ENCODE data around the gene ILK. TPM values are rescaled to one million over a fixed set of nuclear protein-coding genes. Genes with fewer than 3 reads are reported as not detected.

Gene ILK
- total RNA-seq, 1 donor from 2014 or later = 85.6 TPM

GRCh38 chr11:6629573-6629891, 26.0 kb downstream of the ILK start:
- Mint-ChIP-seq H3K27me3 (ENCODE audit: insufficient read depth, low read depth) (peaks cover 7% of the 10 kb centered on the region), H3K9me3 (no peaks in the 10 kb centered on the region), H3K27ac (no peak overlapping the region), H3K4me3 (no peak overlapping the region), H3K36me3 (peaks cover 36% of the 10 kb centered on the region), H3K4me1 (no peaks in the 10 kb centered on the region)
- DNase-seq (ENCODE audit: low spot score) = no peak
- Histone ChIP-seq H3K9ac (no peak overlapping the region), H3K4me1 (peaks cover 3% of the 10 kb centered on the region), H3F3A (ENCODE audit: low read depth) (peaks cover 9% of the 10 kb centered on the region), H3K4me2 (peak overlapping the region; percentile 91), H3K36me3 (no peaks in the 10 kb centered on the region), H3K79me2 (ENCODE audit: low read depth) (no peaks in the 10 kb centered on the region), H3K27me3 (peaks cover 40% of the 10 kb centered on the region), H2AFZ (replicated peaks) (peak overlapping the region; percentile 96), H4K20me1 (ENCODE audit: low read depth) (peaks cover 4% of the 10 kb centered on the region), H3K9me3 (ENCODE audit: low read depth) (no peaks in the 10 kb centered on the region), H3K27ac (no peak overlapping the region), H3K4me3 (peak overlapping the region; percentile 51)
- TF ChIP-seq EZH2phosphoT487 (IDR thresholded peaks at IDR 0.05) (no peak), CTCF (IDR thresholded peaks at IDR 0.05) (no peak), EZH2 (IDR thresholded peaks at IDR 0.05) (no peak)

- H3K4me1 Mint-ChIP-seq = no peaks in the 10 kb centered on the region
- TF ChIP-seq CTCF (IDR thresholded peaks at IDR 0.05) (no peak), EZH2 (IDR thresholded peaks at IDR 0.05) (peak; percentile 83), EZH2phosphoT487 (IDR thresholded peaks at IDR 0.05) (peak; percentile 77)
- Histone ChIP-seq H3K4me1 (peaks cover 3% of the 10 kb centered on the region), H3K36me3 (no peaks in the 10 kb centered on the region), H3K79me2 (ENCODE audit: low read depth) (no peaks in the 10 kb centered on the region), H4K20me1 (ENCODE audit: low read depth) (peaks cover 4% of the 10 kb centered on the region), H3K27me3 (peaks cover 40% of the 10 kb centered on the region), H2AFZ (replicated peaks) (peak overlapping the region; percentile 96), H3F3A (ENCODE audit: low read depth) (peaks cover 9% of the 10 kb centered on the region), H3K9me3 (ENCODE audit: low read depth) (no peaks in the 10 kb centered on the region), H3K27ac (no peak overlapping the region), H3K4me3 (peak overlapping the region; percentile 51), H3K4me2 (peak overlapping the region; percentile 91), H3K9ac (no peak overlapping the region)
- peaks cover 35% of the 10 kb centered on the region for H3K36me3 Mint-ChIP-seq
- peaks cover 7% of the 10 kb centered on the region for H3K27me3 Mint-ChIP-seq (ENCODE audit: insufficient read depth, low read depth)
- no peaks in the 10 kb centered on the region for H3K9me3 Mint-ChIP-seq
- no peak overlapping the region for H3K27ac Mint-ChIP-seq
- H3K4me3 Mint-ChIP-seq = no peak overlapping the region
- DNase-seq (ENCODE audit: low spot score) = peak; percentile 84
Measured at GRCh38 chr11:6629892-6630631, 26.5 kb downstream of the ILK start.

- H3F3A ChIP-seq (ENCODE audit: low read depth) = peaks cover 9% of the 10 kb centered on the region
- no peak for TF ChIP-seq CTCF (IDR thresholded peaks at IDR 0.05)
- peak; percentile 62 for TF ChIP-seq EZH2phosphoT487 (IDR thresholded peaks at IDR 0.05)
- peak; percentile 53 for TF ChIP-seq EZH2 (IDR thresholded peaks at IDR 0.05)
- no peak for DNase-seq (ENCODE audit: low spot score)
- peaks cover 34% of the 10 kb centered on the region for H3K36me3 Mint-ChIP-seq
- no peaks in the 10 kb centered on the region for H3K9me3 ChIP-seq (ENCODE audit: low read depth)
- peaks cover 3% of the 10 kb centered on the region for H3K4me1 ChIP-seq
- H2AFZ ChIP-seq (replicated peaks) = peak overlapping the region; percentile 96
- no peak overlapping the region for H3K9ac ChIP-seq
- peaks cover 40% of the 10 kb centered on the region for H3K27me3 ChIP-seq
- H3K36me3 ChIP-seq = no peaks in the 10 kb centered on the region
- no peak overlapping the region for H3K27ac Mint-ChIP-seq
- H3K4me2 ChIP-seq = peak overlapping the region; percentile 91
- H3K4me3 ChIP-seq = peak overlapping the region; percentile 51
- peaks cover 7% of the 10 kb centered on the region for H3K27me3 Mint-ChIP-seq (ENCODE audit: insufficient read depth, low read depth)
- H3K4me1 Mint-ChIP-seq = no peaks in the 10 kb centered on the region
- H3K9me3 Mint-ChIP-seq = no peaks in the 10 kb centered on the region
- H3K27ac ChIP-seq = no peak overlapping the region
- H4K20me1 ChIP-seq (ENCODE audit: low read depth) = peaks cover 4% of the 10 kb centered on the region
- H3K79me2 ChIP-seq (ENCODE audit: low read depth) = no peaks in the 10 kb centered on the region
- no peak overlapping the region for H3K4me3 Mint-ChIP-seq
Measured at GRCh38 chr11:6630632-6631291, 27.2 kb downstream of the ILK start.
